Activated CD4-positive, alpha-beta T cell treated with anti-CD3 and anti-CD28 coated beads, Interleukin-10, Interleukin-2, amounts not matched to agents 100 ng/mL and 50 ng/mL, durations not matched to agents 16 hours and 8 hours (primary cell): ENCODE measurements around the gene PIEZO1.
"Not testable (repeated sequence)": the region's sequence is repeated elsewhere in the genome, so short reads cannot be mapped to it uniquely, and the experiment has no call there.

Source experiments
- DNase-seq: peaks from one replicate; pipeline ENCODE4 v3.0.0-alpha.2; 2020

The PIEZO1 gene

DNA sequence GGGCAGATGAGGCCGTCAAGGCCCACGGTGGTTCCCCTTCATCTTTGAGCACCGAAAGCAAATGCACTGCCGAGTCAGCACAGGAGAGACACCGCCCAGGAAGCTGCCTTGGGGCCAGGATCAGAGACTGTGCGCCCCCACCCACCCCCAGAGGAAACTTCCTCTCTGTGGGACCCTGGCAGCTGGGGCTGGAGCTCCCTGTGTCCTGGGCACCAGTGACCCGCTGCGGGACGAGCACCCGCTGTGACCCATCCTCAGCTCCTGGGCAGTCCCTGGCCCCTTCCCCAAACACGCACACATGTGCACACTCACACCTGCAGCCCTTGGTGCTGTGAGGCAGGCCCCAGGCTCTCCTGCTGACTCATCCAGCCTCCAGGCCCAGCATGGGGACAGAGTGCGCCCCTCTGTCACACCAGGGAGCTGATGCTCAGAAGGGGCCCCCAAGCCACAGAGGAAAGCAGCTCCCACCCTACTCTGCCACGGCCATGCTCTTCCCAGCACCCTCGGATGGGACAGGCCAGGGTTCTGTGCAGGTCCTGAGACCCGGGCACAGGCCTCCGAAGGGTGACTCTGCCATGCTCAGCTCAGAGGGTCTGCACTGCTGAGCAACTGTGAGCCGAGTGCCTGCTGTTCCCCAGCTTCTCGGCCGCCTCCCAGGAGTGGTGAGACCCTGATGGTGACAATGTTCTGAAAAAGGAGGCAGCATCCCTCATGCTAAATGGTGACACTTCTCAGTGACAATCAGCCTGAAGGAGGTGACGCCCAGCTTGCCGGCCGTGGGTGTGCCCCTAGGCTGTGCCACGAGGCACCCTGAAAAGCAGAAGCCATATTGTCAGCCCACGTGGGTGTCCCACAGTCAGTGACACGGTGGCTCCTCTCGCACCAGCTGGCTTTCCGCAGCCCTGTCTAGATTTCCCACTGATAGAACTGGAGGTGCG, 3.6 kb downstream of the PIEZO1 start:
- peak; percentile 89 for DNase-seq

DNA sequence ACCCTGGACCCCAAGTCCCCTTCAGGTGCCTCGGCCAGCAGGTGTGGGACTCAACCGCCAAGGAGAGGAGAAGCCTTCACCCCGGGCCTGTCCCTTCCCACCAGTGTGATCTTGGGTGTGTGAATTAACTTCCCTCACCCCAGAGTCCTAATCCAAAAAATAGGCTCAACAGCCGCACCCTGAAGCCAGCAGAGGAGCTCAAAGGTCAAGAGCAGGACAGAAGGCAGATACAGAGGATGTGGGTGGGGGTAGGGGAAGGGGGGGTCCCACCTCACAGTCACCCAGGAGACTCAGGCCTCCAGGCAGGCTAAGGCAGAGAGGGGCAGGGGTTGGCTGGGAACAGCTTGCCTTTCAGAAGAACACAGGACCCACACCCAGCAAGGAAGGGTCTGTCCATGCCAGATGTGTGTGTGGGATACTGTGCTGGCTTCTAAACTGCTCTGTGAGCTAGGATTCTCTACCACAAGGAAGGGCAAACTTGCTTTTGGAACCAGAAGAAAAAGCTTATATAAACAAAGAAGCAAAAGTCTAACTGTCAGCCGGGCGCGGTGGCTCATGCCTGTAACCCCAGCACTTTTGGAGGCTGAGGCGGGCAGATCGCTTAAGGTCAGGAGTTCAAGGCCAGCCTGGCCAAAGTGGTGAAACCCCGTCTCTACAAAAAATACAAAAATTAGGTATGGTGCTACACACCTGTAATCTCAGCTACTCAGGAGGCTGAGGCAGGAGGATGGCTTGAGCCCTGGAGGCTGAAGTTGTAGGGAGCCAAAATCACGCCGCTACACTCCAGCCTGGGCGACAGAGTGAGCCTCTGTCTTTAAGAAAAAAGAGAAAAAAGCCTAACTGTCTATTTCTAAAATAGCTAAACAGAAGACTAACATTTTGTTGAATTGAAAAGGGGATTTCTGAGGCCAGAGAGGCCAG, 4.6 kb downstream of the PIEZO1 start:
- DNase-seq = no peak

- DNase-seq = no peak
These were observed 5.4 kb downstream of the PIEZO1 start for GRCh38 chr16:88779406-88780141.

DNA sequence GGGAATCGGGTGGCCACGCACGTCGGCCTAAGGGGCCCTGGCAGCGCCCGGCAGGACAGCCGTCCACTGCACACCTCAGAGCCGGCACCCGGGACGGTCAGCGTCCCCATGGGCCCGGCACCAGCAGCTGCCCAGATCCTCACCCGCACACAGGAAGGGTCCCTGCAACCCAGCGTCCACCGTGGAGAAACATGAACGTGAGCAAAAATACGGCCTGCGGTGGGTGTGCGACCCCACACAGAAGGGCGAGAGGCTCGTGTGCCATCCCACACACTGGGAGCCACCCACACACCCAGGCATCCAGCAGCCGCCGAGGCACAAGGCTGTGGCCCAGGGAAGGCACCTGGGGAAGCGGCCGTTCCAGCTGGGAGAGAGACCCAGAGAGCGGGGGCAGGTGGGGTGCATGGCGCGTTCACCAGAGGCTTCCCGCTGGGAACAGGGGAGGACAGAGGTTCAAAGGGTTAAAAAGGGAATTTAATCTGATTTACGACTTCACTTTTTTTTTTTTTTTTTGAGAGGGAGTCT, 6.4 kb downstream of the PIEZO1 start:
- DNase-seq = no peak

GRCh38 chr16:88778271-88778525, 6.8 kb downstream of the PIEZO1 start:
- DNase-seq = no peak

DNA sequence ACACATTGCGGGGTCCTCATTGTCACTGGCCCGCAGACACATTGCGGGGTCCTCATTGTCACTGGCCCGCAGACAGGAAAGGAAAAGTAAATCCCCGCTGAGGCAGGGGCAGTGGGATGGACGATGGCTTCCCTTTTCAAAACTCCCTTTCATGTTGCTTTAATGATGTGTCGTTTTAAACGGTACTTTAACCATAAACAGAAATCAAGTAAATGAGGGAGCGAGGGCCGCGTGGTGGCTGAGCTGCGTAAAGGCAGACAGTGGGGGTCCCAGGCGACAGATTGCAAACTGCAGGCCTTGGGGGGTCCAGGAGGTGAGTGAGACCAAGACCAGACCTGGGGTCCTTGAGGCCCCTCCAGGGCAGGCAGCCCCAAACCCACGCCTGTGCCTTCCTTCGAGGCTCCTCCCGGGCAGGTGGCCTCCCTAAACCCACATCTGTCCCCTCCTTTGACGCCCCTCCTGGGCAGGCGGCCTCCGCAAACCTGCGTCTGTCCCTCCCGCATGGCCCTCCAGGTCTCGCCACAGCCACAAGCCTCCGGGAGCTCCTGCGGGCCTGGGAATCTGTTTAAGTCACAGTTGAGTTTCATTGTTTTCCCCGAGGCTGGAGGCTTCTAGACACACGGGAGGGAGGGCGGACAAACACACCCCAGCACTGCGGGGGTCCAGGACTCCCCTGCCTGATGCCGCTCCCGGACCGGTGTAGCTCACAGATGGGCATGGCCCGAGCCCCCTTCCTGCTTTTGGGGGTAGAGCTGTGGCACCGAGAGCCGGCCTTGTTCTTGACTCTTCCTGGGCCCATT, 7.3 kb downstream of the PIEZO1 start:
- DNase-seq = no peak

- DNase-seq = no peak
These were observed 9.2 kb downstream of the PIEZO1 start for GRCh38 chr16:88775825-88776224.

GRCh38 chr16:88774544-88775393, 10.3 kb downstream of the PIEZO1 start:
- no peak for DNase-seq

DNA sequence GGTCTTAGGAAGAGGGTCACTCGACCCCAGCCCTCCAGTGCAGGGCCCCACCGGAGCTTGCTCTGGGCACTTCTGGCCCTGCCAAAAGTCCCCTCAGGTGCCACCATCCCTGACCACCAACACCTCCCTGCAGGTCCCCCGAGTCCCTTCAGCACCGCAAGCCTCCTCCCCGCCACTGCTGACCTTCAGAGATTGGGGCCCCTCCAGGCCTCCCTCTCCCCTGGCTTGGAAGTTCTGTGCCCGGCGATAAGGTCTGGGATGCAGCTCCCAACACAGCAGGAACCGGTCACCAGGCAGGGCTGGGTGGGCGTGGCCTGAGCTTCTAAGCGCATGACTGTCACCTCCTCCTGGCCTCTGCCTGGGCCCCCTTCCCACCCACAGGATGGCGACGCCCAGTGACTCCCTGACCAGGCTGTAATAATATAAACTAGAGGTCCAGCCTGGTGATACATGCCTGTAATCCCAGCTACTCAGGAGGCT, 11.2 kb downstream of the PIEZO1 start:
- no peak for DNase-seq

DNA sequence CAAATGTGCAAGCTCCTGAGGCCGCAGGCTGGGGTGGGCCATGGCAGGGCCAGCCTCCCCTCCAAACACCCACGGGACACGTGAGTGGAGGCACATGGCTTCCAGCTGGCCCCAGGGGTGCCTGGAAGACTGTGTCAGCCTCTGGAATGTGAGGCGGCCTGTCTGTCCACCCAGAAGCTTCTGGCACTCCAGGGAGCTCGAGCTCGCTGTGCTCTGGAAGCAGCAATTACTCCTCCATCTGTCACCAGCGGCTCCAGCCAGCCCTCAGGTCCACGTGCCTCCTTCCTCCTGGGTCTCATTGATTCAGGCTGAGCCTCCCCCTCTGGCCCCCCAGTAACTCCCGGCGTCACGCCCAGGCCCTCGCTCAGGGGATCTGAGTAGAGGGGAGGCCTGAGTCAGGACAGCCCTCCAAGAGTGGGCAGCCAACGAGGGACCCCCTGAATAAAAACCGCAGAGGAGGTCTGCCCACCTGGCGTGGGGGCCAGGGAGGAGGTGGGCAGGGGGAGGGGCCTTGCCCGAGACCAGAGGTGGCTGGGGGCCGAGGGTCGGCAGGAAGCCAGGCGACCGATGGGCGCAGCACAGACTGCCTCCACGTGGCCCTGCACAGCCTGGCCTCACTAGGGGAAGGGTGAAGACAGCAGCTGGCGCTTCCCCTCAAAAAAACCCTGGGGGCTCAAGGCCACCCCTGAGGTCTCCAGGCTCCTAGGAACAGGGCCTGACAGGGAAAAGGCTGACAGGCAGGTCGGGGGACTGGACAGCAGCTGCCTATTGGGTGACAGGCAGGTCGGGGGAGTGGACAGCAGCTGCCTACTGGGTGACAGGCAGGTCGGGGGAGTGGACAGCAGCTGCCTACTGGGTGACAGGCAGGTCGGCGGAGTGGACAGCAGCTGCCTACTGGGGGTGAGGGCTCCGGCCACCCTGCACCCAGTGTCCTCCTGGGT, 11.9 kb downstream of the PIEZO1 start:
- DNase-seq = no peak

DNA sequence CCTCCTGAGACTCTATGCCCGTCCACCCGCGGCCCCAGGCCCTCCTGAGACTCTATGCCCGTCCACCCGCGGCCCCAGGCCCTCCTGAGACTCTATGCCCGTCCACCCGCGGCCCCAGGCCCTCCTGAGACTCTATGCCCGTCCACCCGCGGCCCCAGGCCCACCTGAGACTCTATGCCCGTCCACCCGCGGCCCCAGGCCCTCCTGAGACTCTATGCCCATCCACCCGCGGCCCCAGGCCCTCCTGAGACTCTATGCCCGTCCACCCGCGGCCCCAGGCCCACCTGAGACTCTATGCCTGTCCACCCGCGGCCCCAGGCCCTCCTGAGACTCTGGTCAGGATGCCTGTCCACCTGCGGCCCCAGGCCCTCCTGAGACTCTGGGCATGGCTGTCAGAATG, 13.2 kb downstream of the PIEZO1 start:
- not testable (repeated sequence) for DNase-seq

DNA sequence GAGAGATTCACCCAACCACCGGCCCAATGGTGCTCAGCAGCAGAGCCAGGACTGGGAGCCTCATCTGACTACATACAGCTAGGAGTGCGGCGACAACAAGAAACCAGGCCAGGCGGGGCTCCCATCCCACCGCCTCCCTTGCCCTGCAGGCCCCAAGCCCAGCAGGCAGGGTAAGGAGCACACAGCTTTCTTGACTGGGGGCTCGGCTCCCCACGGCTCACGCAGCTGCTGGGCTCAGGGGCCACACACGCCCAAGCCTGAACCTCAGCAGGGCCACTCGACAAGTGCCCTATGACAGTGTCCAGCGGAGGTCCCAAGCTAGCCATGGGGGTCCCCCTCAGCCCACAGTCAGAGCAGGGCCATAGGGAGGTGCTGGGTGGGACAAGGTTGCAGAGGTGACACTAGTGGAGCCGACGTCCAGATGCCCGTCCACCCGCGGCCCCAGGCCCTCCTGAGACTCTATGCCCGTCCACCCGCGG, 13.7 kb downstream of the PIEZO1 start:
- DNase-seq = no peak

GRCh38 chr16:88770461-88771293, 14.3 kb downstream of the PIEZO1 start:
- no peak for DNase-seq

DNA sequence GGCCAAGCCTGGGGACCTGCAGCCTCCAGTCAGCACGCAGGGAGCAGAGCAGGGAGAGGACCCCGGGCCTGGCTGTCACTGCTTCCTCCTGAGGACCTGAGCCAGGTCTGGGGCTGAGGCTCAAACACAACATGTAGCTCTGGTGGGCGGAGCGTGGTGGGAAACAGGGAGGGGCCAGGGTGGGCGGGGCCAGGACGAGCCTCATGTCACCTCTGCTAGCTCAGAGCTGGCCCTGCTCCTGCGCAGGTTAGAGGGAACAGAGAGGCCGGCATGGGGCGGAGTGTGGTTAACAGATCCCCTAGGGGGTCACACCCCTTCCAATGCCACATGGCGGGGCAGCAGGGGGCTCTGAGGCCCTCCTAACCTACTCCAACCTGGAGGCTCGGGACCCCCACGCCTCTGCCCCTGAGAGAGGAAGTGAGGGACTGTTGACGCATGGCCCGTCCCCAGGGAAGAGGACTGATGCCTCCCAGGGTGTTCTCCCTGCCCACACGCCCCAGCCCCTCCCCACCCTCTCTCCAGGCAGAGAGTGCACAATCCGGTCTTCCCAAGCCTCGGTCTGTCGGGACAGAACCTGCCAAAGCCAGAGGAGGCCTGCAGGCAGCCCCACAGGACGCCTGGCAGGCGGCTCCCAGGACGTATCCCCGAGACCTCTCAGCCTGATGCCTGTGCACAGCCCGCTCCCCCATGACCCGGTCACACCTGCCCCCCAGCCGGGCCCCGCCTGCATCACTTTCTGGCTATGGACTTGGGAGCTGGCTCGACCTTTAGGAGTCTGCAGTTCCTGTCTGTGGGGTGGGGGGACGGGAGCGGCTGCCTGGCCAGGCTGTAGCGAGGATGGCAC, 15.2 kb downstream of the PIEZO1 start:
- peak; percentile 50 for DNase-seq

- DNase-seq = no peak
These were observed 16.8 kb downstream of the PIEZO1 start for GRCh38 chr16:88768071-88768783.

- DNase-seq = no peak
These were observed 17.4 kb downstream of the PIEZO1 start for GRCh38 chr16:88767546-88768070.

DNA sequence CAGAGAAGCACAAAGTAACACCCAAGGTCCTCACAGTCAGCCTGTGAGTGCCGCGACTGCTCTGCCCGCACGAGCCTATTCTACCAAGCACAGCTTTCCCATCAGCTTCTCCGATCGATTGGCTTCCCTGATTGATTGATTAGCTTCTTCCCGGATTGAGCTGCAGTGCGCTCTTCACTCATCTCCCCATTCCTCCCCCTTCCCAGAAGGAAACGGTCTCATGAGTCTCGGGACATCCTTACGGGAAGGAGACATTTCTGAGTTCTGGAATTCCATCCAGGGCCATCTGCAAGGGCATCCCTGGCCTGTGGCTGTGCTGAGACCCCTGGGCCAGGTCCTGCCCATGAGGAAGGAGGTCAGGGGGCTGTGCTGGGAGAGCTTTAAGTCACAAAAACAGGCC, 18.0 kb downstream of the PIEZO1 start:
- no peak for DNase-seq
